Embryonic facial prominence (tissue), 1 donor: ENCODE measurements around the gene ACOT2.
"Not testable (repeated sequence)": the region's sequence is repeated elsewhere in the genome, so short reads cannot be mapped to it uniquely, and the experiment has no call there.

Source experiments
- DNase-seq: peaks from one replicate; pipeline ENCODE4 v3.0.0-alpha.2; 2016; ENCODE audit errors: extremely low spot score

The ACOT2 gene

GRCh38 chr14:73569185-73569958 lies at the start of gene ACOT2:
Gene ACOT2 (plus strand): TSS chr14:73569213. CDS start chr14:73569241, 28 bp downstream.
- peak; percentile 79 for DNase-seq

GRCh38 chr14:73521229-73521628 lies 47.8 kb upstream of the ACOT2 start:
- DNase-seq, result no peak

GRCh38 chr14:73524493-73524892 lies 44.5 kb upstream of the ACOT2 start:
- DNase-seq, result no peak

- DNase-seq, result no peak
Observed at GRCh38 chr14:73526036-73526984, 42.7 kb upstream of the ACOT2 start.

- not testable (repeated sequence) for DNase-seq
Observed at GRCh38 chr14:73529356-73529755, 39.7 kb upstream of the ACOT2 start.

- DNase-seq, result not testable (repeated sequence)
Observed at GRCh38 chr14:73531971-73532370, 37.0 kb upstream of the ACOT2 start.

- DNase-seq, result not testable (repeated sequence)
Observed at GRCh38 chr14:73537244-73538045, 31.6 kb upstream of the ACOT2 start.

GRCh38 chr14:73539017-73539416 lies 30.0 kb upstream of the ACOT2 start:
- DNase-seq, result not testable (repeated sequence)

GRCh38 chr14:73542961-73543360 lies 26.1 kb upstream of the ACOT2 start:
- not testable (repeated sequence) for DNase-seq

- DNase-seq, result not testable (repeated sequence)
Observed at GRCh38 chr14:73545353-73545752, 23.7 kb upstream of the ACOT2 start.

GRCh38 chr14:73549097-73549496 lies 19.9 kb upstream of the ACOT2 start:
- not testable (repeated sequence) for DNase-seq

- not testable (repeated sequence) for DNase-seq
Observed at GRCh38 chr14:73549889-73550524, 19.0 kb upstream of the ACOT2 start.

GRCh38 chr14:73553845-73554244 lies 15.2 kb upstream of the ACOT2 start:
- DNase-seq, result no peak

- DNase-seq, result not testable (repeated sequence)
Observed at GRCh38 chr14:73557201-73557600, 11.8 kb upstream of the ACOT2 start.

- not testable (repeated sequence) for DNase-seq
Observed at GRCh38 chr14:73558238-73558637, 10.8 kb upstream of the ACOT2 start.

- DNase-seq, result not testable (repeated sequence)
Observed at GRCh38 chr14:73562256-73562655, 6.8 kb upstream of the ACOT2 start.

- not testable (repeated sequence) for DNase-seq
Observed at GRCh38 chr14:73562696-73563095, 6.3 kb upstream of the ACOT2 start.

GRCh38 chr14:73566431-73566830 lies 2.6 kb upstream of the ACOT2 start:
- DNase-seq, result not testable (repeated sequence)

- DNase-seq, result not testable (repeated sequence)
Observed at GRCh38 chr14:73566935-73567334, 2.1 kb upstream of the ACOT2 start.

GRCh38 chr14:73567358-73567757 lies 1.7 kb upstream of the ACOT2 start:
- no peak for DNase-seq
